Measurements from ENCODE around the gene OGFOD3.
A peak's percentile ranks its signal among the peaks of the same experiment; 100 is the strongest.
"Not testable (repeated sequence)": the region's sequence is repeated elsewhere in the genome, so short reads cannot be mapped to it uniquely, and the experiment has no call there.

The OGFOD3 gene

GRCh38 chr17:82350182-82351030 lies 68.0 kb downstream of the OGFOD3 start:
- no peak for DNase-seq

- DNase-seq = no peak
Measured at GRCh38 chr17:82349287-82349701, 69.1 kb downstream of the OGFOD3 start.

GRCh38 chr17:82348866-82349265 lies 69.5 kb downstream of the OGFOD3 start:
- no peak for DNase-seq

GRCh38 chr17:82348434-82348833 lies 70.0 kb downstream of the OGFOD3 start:
- no peak for DNase-seq

GRCh38 chr17:82347994-82348393 lies 70.4 kb downstream of the OGFOD3 start:
- not testable (repeated sequence) for DNase-seq

- DNase-seq = no peak
Measured at GRCh38 chr17:82346342-82347300, 71.8 kb downstream of the OGFOD3 start.

GRCh38 chr17:82345151-82345976 lies 73.0 kb downstream of the OGFOD3 start:
- DNase-seq = no peak

GRCh38 chr17:82344175-82344907 lies 74.0 kb downstream of the OGFOD3 start:
- DNase-seq = no peak

- peak in 1 of 2 experiments; percentile 21 for DNase-seq
Measured at GRCh38 chr17:82343560-82343959, 74.8 kb downstream of the OGFOD3 start.

GRCh38 chr17:82342361-82343079 lies 75.9 kb downstream of the OGFOD3 start:
- no peak for DNase-seq

GRCh38 chr17:82339634-82340580 lies 78.5 kb downstream of the OGFOD3 start:
- DNase-seq = no peak

Measured in NCI-H2081 (cell line).